ENCODE data around the gene FXYD4. TPM values are rescaled to one million over a fixed set of nuclear protein-coding genes. Genes with fewer than 3 reads are reported as not detected.

FXYD4 gene
- total RNA-seq, 1 experiment from 2014 or later, result not detected

DNA sequence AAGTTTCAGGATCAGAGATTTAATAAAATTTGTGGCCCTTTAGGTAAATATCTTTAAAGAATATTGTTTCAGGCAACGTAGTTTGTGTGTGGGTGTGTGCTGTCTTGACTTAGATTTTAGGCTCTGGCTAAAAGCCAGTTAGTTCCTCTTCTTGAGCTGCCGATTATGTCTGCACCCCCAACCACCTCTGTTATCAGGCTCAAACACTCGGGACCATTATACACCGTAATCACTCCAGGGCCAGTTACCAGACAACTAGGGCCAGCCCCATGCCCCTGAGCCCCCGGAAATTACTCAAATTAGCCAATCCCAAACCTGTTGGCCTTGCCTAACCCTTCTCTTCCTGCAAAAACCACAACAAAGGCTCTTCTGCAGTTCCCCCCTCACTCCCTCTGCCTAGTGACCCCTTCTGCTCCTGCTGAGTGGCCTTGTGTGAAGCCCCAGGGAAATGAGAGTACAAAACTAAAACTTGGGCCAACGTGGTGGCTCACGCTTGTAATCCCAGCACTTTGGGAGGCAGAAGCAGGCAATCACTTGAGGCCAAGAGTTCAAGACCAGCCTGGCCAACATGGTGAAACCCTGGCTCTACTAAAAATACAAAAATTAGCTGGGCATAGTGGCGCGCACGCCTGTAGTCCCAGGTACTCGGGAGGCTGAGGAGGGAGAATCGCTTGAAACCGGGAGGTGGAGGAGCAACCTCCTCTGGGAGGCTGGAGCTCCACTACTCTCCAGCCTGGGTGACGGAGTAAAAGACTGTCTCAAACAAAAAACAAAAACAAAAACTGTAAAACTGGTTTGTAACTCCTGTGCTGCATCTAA is 46.7 kb downstream of the FXYD4 start:
- no peak for ATAC-seq
- CTCF ChIA-PET, result no interaction called here
- no peak overlapping the region for H3K27ac Mint-ChIP-seq

GRCh38 chr10:43419997-43420368 is 48.5 kb downstream of the FXYD4 start:
- ChIA-PET CTCF (interaction anchor here (0.7 to 1.5 kb wide), 3 partner anchors 12 to 215 kb away, joined by 4 to 5 read pairs (median 4); no protein-coding TSS in a partner anchor), POLR2A (interaction anchor here (1.5 to 1.8 kb wide), 2 partner anchors 11 to 13 kb away, joined by 5 to 8 read pairs; partner anchors contain the start of gene HNRNPF)
- no peak for TF ChIP-seq NR2C2 (CRISPR knock-in tag; IDR thresholded peaks at IDR 0.05)
- TF ChIP-seq ZNF121 (CRISPR knock-in tag; IDR thresholded peaks at IDR 0.05), result peak; percentile 88; the same call in 1 of the 2 replicates
- Mint-ChIP-seq H3K36me3 (peaks cover 14% of the 10 kb centered on the region), H3K9me3 (peaks cover 8% of the 10 kb centered on the region), H3K27ac (no peak overlapping the region), H3K4me3 (peak overlapping the region; percentile 43), H3K27me3 (ENCODE audit: low read depth) (peaks cover 20% of the 10 kb centered on the region), H3K4me1 (peaks cover 6% of the 10 kb centered on the region)
- no peak for ATAC-seq
- no peak for DNase-seq (ENCODE audit: low spot score)

More for the DNA sequence above, 46.7 kb downstream of the FXYD4 start:
- Mint-ChIP-seq H3K4me3 (no peak overlapping the region), H3K36me3 (peaks cover 11% of the 10 kb centered on the region), H3K9me3 (peaks cover 3% of the 10 kb centered on the region; the same call in 1 of the 2 replicates), H3K27me3 (ENCODE audit: low read depth) (peaks cover 20% of the 10 kb centered on the region), H3K4me1 (peaks cover 6% of the 10 kb centered on the region)
- POLR2A ChIA-PET, result interaction anchor here (0.6 kb wide), 1 partner anchor 14 kb away, joined by 4 read pairs; no protein-coding TSS in a partner anchor
- TF ChIP-seq, protein P1, sequence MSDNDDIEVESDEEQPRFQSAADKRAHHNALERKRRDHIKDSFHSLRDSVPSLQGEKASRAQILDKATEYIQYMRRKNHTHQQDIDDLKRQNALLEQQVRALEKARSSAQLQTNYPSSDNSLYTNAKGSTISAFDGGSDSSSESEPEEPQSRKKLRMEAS (CRISPR knock-in tag; IDR thresholded peaks at IDR 0.05), result no peak
- TF ChIP-seq ESRRA (CRISPR knock-in tag; IDR thresholded peaks at IDR 0.05; ENCODE audit: borderline replicate concordance) (no peak), ZNF423 (CRISPR knock-in tag; IDR thresholded peaks at IDR 0.05) (no peak), CTCF (IDR thresholded peaks at IDR 0.05) (no peak), ZNF317 (CRISPR knock-in tag; IDR thresholded peaks at IDR 0.05; ENCODE audit: borderline replicate concordance, low read depth) (no peak), NR1H2 (CRISPR knock-in tag; IDR thresholded peaks at IDR 0.05) (no peak), KAT7 (CRISPR knock-in tag; IDR thresholded peaks at IDR 0.05; ENCODE audit: borderline replicate concordance) (no peak), ZBTB21 (CRISPR knock-in tag; IDR thresholded peaks at IDR 0.05; ENCODE audit: borderline replicate concordance) (no peak)
- TF ChIP-seq, protein P2, sequence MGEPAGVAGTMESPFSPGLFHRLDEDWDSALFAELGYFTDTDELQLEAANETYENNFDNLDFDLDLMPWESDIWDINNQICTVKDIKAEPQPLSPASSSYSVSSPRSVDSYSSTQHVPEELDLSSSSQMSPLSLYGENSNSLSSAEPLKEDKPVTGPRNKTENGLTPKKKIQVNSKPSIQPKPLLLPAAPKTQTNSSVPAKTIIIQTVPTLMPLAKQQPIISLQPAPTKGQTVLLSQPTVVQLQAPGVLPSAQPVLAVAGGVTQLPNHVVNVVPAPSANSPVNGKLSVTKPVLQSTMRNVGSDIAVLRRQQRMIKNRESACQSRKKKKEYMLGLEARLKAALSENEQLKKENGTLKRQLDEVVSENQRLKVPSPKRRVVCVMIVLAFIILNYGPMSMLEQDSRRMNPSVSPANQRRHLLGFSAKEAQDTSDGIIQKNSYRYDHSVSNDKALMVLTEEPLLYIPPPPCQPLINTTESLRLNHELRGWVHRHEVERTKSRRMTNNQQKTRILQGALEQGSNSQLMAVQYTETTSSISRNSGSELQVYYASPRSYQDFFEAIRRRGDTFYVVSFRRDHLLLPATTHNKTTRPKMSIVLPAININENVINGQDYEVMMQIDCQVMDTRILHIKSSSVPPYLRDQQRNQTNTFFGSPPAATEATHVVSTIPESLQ (CRISPR knock-in tag; IDR thresholded peaks at IDR 0.05), result no peak
- TF ChIP-seq, protein P3, sequence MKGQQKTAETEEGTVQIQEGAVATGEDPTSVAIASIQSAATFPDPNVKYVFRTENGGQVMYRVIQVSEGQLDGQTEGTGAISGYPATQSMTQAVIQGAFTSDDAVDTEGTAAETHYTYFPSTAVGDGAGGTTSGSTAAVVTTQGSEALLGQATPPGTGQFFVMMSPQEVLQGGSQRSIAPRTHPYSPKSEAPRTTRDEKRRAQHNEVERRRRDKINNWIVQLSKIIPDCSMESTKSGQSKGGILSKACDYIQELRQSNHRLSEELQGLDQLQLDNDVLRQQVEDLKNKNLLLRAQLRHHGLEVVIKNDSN (CRISPR knock-in tag; IDR thresholded peaks at IDR 0.05), result no peak
- no peak for DNase-seq (ENCODE audit: low spot score)

DNA sequence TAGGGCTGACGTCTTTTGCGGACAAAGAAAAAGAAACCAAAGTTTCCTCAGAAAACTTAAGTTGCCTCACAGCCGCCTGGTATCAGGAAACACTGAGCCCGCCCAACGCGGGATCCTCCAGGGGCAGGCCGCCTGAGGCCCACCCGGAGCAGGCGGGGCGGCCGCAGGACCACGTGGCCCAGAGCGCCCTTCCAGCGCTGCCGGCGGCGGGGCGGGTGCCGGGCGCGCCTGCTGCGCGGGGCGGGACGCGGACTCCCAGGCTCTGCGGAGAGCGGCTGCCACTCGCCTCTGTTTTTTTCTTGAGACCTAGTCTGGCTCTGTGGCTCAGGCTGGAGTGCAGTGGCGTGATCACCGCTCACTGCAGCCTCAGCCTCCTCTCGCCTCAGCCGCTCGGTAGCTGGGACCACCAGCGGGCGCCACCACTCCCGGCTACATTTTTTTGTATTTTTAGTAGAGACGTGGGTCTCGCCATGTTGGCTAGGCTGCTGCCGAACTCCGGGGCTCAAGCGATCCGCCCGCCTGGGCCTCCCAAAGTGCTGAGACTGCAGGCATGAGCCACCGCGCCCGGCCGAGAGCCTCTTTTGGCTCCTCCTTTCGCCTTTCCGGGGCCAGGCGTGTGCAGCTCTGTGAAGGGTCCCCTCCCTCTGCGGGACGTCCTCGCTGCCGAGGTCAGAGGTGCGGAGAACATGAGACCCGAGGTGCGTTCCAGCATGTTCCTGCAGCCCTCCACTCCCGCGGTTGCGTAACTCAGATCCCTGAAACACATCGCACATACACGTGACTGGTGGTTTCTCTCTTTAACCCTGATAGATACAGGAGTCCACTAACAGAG is 49.1 kb downstream of the FXYD4 start:
- H3K9me3 Mint-ChIP-seq, result peaks cover 8% of the 10 kb centered on the region
- H3K36me3 Mint-ChIP-seq, result peaks cover 14% of the 10 kb centered on the region
- peak overlapping the region; percentile 74 for H3K4me3 Mint-ChIP-seq
- H3K27me3 Mint-ChIP-seq (ENCODE audit: low read depth), result peaks cover 20% of the 10 kb centered on the region
- POLR2A ChIA-PET, result interaction anchor here (1.5 to 1.8 kb wide), 2 partner anchors 11 to 13 kb away, joined by 5 to 8 read pairs; partner anchors contain the start of gene HNRNPF
- ATAC-seq (peak; percentile 87), DNase-seq (ENCODE audit: low spot score) (peak; percentile 65)
- H3K27ac Mint-ChIP-seq, result peak overlapping the region; percentile 78
- CTCF ChIA-PET, result interaction anchor here (0.7 to 1.5 kb wide), 3 partner anchors 13 to 215 kb away, joined by 4 to 5 read pairs (median 4); no protein-coding TSS in a partner anchor
- peaks cover 6% of the 10 kb centered on the region for H3K4me1 Mint-ChIP-seq
- TF ChIP-seq SMAD4 (CRISPR knock-in tag; IDR thresholded peaks at IDR 0.05), result no peak
- peak; percentile 90 for TF ChIP-seq ZNF121 (CRISPR knock-in tag; IDR thresholded peaks at IDR 0.05)
- 0 out of 2 replicates have a peak, but pooled peaks have one; percentile 66 for TF ChIP-seq CREB1 (CRISPR knock-in tag; IDR thresholded peaks at IDR 0.05)
- TF ChIP-seq, protein P4, sequence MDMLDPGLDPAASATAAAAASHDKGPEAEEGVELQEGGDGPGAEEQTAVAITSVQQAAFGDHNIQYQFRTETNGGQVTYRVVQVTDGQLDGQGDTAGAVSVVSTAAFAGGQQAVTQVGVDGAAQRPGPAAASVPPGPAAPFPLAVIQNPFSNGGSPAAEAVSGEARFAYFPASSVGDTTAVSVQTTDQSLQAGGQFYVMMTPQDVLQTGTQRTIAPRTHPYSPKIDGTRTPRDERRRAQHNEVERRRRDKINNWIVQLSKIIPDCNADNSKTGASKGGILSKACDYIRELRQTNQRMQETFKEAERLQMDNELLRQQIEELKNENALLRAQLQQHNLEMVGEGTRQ (CRISPR knock-in tag; IDR thresholded peaks at IDR 0.05), result peak; percentile 93
- TF ChIP-seq TEAD1 (CRISPR knock-in tag; IDR thresholded peaks at IDR 0.05), result peak; percentile 82
- no peak for TF ChIP-seq STAT6 (CRISPR knock-in tag; conservative IDR thresholded peaks at IDR 0.05; ENCODE audit: low read depth)
- no peak for TF ChIP-seq JAZF1 (CRISPR knock-in tag; IDR thresholded peaks at IDR 0.05)
- no peak for TF ChIP-seq ZNF263 (CRISPR knock-in tag; IDR thresholded peaks at IDR 0.05; ENCODE audit: low read depth)

All from WTC11 (cell line).